K562 treated with DMSO at 1 percent for 24 hours (cell line): ENCODE results near the gene KLHL33. TPM values are rescaled to one million over a fixed set of nuclear protein-coding genes. Genes with fewer than 3 reads are reported as not detected.

ENCODE experiments used
- total RNA-seq: library from RNA; unstranded; fragments of 300-600 nt; gene quantifications from 2 replicates; pipeline ENCODE4 v1.2.3, GENCODE V29; 2022; ENCODE audit warnings: low read depth; ENCODE audit not compliant: insufficient read depth

KLHL33 gene, protein sequence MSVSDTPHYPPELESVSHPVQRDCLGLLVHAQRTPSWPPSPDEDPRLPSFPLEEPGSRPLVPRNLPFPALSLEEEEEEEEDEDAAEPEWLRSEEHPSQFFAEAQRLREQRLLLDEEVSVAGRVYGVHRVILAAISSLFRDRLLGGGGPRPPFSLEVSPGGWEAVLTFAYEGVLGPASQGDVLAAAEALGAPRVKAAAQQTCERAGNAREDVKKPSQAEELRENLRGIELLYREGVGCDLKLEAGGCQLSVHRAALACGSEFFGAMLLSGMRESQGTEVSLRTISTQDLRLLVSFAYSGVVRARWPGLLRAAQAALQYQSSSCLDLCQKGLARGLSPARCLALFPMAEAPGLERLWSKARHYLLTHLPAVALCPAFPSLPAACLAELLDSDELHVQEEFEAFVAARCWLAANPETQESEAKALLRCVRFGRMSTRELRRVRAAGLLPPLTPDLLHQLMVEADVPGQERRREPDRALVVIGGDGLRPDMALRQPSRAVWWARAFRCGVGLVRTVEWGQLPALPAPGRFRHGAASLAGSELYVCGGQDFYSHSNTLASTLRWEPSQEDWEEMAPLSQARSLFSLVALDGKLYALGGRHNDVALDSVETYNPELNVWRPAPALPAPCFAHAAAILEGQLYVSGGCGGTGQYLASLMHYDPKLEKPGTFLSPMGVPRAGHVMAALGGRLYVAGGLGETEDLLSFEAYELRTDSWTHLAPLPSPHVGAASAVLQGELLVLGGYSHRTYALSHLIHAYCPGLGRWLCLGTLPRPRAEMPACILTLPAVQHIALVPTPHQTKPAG
- total RNA-seq: 0.07 TPM in 1 of 2 replicates, not detected in the other

DNA sequence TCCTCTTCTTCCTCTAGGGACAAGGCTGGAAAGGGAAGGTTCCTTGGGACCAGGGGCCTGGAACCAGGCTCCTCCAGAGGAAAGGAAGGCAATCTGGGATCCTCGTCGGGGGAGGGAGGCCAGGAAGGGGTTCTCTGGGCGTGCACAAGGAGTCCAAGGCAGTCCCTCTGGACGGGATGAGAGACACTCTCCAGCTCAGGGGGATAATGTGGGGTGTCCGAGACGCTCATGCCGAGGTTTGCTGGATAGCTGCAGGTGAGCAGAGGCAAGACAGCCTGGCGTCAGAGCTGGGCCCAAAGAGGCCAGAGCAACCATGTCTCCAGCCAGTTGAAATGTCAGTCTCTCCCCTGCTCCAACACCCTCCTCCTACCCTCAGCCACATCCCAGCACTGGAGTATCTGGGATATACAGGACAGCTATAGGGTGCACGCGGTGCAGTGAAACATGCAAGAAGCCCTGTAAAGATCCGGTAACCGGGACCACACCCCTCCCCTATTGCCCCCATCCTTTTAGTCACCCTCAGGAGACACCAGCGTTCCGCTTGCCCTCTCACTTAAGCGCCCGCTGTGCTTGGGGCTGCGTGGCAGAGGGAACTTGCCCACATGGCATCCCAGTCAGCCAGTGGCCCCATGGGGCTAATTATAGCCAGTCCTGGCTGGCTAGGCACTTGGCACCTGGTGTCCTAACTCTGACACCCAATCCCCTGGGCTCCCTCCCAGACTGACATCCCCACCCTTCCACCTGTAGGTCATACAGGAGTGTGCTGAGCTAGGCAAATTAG is at the start of gene KLHL33:
Gene KLHL33, minus strand, starts transcription at position 585 of the 781 bp plus-strand sequence. Its CDS starts 355 bp downstream, at position 230.

DNA sequence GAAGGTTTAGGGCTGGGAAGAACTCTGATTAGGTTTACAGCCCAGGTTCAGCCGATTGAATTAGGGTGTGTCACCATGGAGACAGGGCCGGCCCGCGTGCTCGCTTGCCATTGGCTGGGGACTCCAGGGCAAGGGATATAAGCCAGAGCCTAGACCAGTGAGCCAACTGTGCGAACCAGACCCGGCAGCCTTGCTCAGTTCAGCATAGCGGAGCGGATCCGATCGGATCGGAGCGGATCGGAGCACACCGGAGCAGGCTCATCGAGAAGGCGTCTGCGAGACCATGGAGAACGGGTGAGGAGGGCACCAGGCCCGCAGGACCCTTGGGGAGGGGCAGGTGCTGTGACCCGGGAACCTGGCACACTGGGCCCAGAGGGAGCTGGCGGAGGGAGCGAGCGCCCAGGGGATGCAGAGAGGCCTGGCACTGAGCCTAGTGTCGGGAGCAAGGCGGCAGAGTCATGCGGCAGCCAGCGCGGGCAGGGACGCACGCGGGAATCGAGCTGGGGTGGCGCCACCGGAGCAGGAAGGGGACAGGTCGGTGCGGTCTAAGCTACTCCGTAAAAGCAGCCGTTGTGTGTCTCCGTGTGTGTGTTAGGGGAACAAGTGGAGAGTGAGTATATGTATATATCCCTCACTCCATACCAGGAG is 33.4 kb upstream of the KLHL33 start, which contains the start of gene PNP:
Gene PNP, plus strand, starts transcription at position 165 of the 648 bp plus-strand sequence. Its CDS starts 119 bp downstream, at position 284.

DNA sequence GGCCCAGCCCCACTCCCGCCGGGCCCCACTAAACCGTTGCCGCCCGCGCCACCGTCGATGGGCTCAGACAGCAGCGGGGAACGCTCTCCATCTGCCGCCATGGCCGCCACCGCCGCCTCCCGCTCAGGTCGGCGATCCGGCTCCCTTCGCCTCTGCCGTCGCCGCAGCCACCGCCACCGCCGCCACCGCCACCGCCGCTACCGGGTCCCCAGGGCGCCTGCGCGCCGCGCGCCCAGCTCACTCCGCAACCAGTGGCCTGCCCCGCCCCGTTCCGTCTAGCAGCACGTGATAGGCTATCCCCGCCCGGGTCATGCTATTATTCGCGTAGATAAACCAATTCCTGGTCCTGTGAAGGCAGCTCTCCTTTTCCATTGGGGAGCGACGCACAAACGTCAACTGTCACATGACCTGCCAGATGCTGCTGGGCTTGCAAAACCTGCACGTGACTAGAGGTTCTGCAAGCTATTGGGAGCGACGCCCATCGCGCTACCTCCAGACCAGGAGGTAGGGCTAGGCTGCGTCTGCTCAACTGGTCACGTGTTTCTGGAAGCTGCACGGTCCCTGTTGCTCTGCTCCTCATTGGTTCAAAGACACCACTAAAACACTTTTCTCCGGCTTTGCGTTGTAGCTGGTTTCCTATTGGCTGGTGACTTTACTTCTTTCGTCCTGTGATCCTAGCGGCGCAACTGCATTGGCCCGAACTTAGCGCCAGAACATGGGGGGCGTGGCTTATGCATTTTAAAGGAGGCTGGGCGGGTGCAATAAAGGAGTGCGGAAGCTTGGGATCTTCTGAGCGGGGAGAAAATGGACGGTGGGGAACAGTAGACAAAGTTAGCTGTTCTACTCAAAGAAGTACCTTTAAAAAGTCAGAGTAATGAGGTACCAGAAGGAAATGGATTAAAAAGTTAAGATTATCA is 25.5 kb upstream of the KLHL33 start, which contains the start of gene PIP4P1:
Gene PIP4P1, minus strand, starts transcription at position 210 of the 917 bp plus-strand sequence. Its CDS starts 109 bp downstream, at position 101.

DNA sequence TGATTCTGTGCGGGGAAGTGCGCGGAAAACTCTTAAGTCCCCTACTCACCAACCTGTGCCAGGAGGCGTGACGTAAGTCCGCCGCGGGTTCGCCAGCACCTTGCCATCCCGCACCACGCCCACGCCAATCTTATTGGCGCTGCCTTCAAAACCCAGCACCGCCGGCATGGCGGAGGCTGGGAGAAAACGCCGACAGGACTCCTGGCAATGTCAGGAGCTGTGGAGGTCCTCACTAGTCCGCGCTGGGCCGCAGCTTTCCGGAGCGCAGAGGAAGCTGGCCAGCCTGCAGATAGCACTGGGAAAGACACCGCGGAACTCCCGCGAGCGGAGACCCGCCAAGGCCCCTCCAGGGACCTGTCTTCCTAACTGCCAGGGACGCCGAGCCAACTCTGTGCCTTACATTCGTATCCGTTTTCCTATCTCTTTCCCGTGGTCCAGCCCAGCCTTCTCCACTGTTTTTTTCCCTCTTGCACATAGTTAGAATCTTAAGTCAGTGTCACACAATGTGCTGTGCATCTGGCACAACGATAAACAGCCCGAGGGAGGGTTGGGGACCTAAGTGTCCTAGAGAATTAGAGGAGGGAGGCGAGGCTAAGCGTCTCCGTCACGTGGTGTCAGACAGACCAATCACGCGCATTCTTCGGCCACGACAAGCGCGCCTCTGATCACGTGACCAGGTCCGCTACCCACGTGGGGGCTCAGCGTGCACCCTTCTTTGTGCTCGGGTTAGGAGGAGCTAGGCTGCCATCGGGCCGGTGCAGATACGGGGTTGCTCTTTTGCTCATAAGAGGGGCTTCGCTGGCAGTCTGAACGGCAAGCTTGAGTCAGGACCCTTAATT is 18.8 kb upstream of the KLHL33 start, which contains the start of the genes APEX1 and OSGEP:
Gene APEX1, plus strand, starts transcription at position 711 of the 839 bp plus-strand sequence. CDS start 420 bp downstream, outside the sequence.
Gene OSGEP, minus strand, starts transcription at position 297 of the 839 bp plus-strand sequence. Its CDS starts 129 bp downstream, at position 168.

DNA sequence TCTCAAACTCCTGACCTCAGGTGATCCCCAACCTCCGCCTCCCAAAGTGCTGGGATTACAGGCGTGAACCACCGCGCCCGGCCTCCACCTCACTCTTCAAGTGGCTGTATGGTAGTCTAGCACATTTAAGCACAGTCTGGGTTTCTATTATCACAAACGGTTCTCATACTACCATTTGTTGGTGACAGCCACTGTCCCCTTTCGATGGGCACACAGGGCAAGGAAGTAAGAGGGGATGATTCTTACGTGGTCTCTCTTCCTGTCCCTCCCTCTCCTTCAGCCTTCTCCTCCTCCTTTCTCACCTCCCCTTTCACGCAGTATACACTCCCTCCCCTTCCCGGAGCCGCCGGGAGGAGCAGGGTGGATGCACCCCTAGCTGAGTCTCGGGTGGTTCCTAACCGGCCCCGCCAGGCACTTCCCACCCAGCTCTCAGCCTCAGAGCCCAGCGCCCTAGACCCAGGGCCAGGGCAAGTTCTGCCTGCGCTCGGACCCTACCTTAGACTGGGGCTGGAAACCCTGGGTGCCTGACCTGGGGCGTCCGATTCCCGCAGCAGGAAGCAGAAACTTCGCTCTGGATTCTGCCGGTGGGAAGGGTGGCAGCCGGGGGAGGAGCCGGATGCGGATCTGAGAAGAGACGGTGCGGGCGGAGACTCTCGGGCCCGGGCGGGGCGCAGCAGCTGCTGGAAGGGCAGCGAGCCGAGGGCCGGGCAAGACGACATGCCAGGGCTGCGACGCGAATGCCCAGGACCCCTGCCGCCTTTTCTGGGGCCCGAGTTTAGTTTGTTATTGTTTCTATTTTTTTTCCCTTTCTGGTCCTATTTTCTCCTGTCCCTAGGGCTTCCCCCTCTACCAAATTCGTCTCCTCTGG is 22.9 kb downstream of the KLHL33 start, which contains the start of gene TEP1:
Gene TEP1, minus strand, starts transcription at position 626 of the 868 bp plus-strand sequence. CDS start 5,062 bp downstream, outside the sequence.

Other genes starting within 250 kb of the KLHL33 start
- gene OR11G2, start 245.3 kb downstream of the KLHL33 start, total RNA-seq: not detected in 2 replicates
- not detected in 2 replicates for gene OR11H6, start 212.5 kb downstream of the KLHL33 start, total RNA-seq
- gene OR11H7, start 207.2 kb downstream of the KLHL33 start, total RNA-seq: not detected in 2 replicates
- not detected in 2 replicates for gene OR11H4, start 196.9 kb downstream of the KLHL33 start, total RNA-seq
- gene TTC5, start 130.2 kb downstream of the KLHL33 start, total RNA-seq: 4.7 and 9.8 TPM in 2 replicates
- gene CCNB1IP1, start 102.9 kb downstream of the KLHL33 start, total RNA-seq: 63.5 and 64.1 TPM in 2 replicates
- gene PARP2, start 92.5 kb downstream of the KLHL33 start, total RNA-seq: 22.0 and 25.2 TPM in 2 replicates
- 14.2 and 17.7 TPM in 2 replicates for gene TEP1, start 22.7 kb downstream of the KLHL33 start, total RNA-seq
- 47.4 and 50.6 TPM in 2 replicates for gene OSGEP, start 18.6 kb upstream of the KLHL33 start, total RNA-seq
- gene APEX1, start 19.1 kb upstream of the KLHL33 start, total RNA-seq: 110 and 122 TPM in 2 replicates
- 29.3 and 34.6 TPM in 2 replicates for gene PIP4P1, start 25.3 kb upstream of the KLHL33 start, total RNA-seq
- gene PNP, start 33.2 kb upstream of the KLHL33 start, total RNA-seq: 67.6 and 79.5 TPM in 2 replicates
- gene RNASE10, start 69.4 kb upstream of the KLHL33 start, total RNA-seq: not detected in 2 replicates
- not detected in 2 replicates for gene RNASE9, start 124.9 kb upstream of the KLHL33 start, total RNA-seq
- gene RNASE11, start 151.8 kb upstream of the KLHL33 start, total RNA-seq: not detected in 2 replicates
- gene RNASE12, start 155.2 kb upstream of the KLHL33 start, total RNA-seq: not detected in 2 replicates
- gene OR6S1, start 205.5 kb upstream of the KLHL33 start, total RNA-seq: not detected in 2 replicates
- gene RNASE4, start 248.4 kb upstream of the KLHL33 start, total RNA-seq: 1.3 and 1.7 TPM in 2 replicates